Sigmoid colon (tissue), 7 donors: ENCODE measurements around the gene IL33. TPM values are rescaled to one million over a fixed set of nuclear protein-coding genes. Genes with fewer than 3 reads are reported as not detected.
A peak's percentile ranks its signal among the peaks of the same experiment; 100 is the strongest.
"Not testable (repeated sequence)": the region's sequence is repeated elsewhere in the genome, so short reads cannot be mapped to it uniquely, and the experiment has no call there.

Experiments used
- DNase-seq: peaks from one replicate; pipeline ENCODE4 v3.0.0-alpha.2; 2019
- H3K27ac ChIP-seq, 4 donors: fragments of 200-600 bp; sonication (generic); one replicate each; pipeline ENCODE4 v1.5.1; 2016 to 2019; ENCODE audit warnings: mild to moderate bottlenecking in 1 of 4
- H3K27me3 ChIP-seq, 3 donors: fragments of 200-600 bp; sonication (generic); one replicate each; pipeline ENCODE4 v1.5.1; 2019; ENCODE audit warnings: mild to moderate bottlenecking in 1 of 3
- H3K36me3 ChIP-seq, 4 donors: fragments of 200-600 bp; sonication (generic); one replicate each; pipeline ENCODE4 v1.5.1; 2016 to 2019
- H3K4me1 ChIP-seq, 4 donors: fragments of 200-600 bp; sonication (generic); one replicate each; pipeline ENCODE4 v1.5.1; 2017 to 2019
- H3K4me3 ChIP-seq, 4 donors: fragments of 200-600 bp; sonication (generic); one replicate each; pipeline ENCODE4 v1.5.1; 2017 to 2019; ENCODE audit warnings: mild to moderate bottlenecking in 2 of 4, moderate library complexity in 1 of 4
- H3K9me3 ChIP-seq, 4 donors: fragments of 200-600 bp in 3 of 4; sonication (generic) in 3 of 4; one replicate each; pipeline versions ENCODE4 v1.5.1 to v1.6.1; 2013 to 2019
- CTCF ChIP-seq, 4 experiments: fragments of 450-650 bp in 3 of 4; fragments of 200-600 bp in 1 of 4; IDR thresholded peaks; one replicate each; pipeline ENCODE4 v1.5.1; 2016 to 2019; ENCODE audit warnings: antibody characterized with exemption in 4 of 4, mild to moderate bottlenecking in 3 of 4, moderate library complexity in 2 of 4
- EP300 ChIP-seq, 4 donors: sonication (generic); formaldehyde crosslinking; IDR thresholded peaks; one replicate each; pipeline ENCODE4 v1.6.1; 2017; ENCODE audit warnings: antibody characterized with exemption in 4 of 4
- POLR2A ChIP-seq, 2 donors: fragments of 450-650 bp; IDR thresholded peaks; one replicate each; pipeline ENCODE4 v1.6.1; 2016; ENCODE audit warnings: antibody characterized with exemption in 2 of 2, mild to moderate bottlenecking in 2 of 2, moderate library complexity in 2 of 2
- POLR2AphosphoS5 ChIP-seq, 4 donors: sonication (generic); formaldehyde crosslinking; IDR thresholded peaks; one replicate each; pipeline ENCODE4 v1.6.1; 2017; ENCODE audit warnings: antibody characterized with exemption in 4 of 4
- WGBS, 2 donors: extraction: QIAGEN DNeasy Blood & Tissue Kit; methylation state at CpG; one replicate each; pipeline ENCODE4 v1.1.7; 2013; 5-methylcytosine and 5-hydroxymethylcytosine counted together
- intact Hi-C: fragments of 100-400 bp; cut with DNase I; formaldehyde crosslinking; loops from one replicate; pipeline ENCODE4 v1.15.1; 2023
- polyA plus RNA-seq, 3 donors: library from polyadenylated mRNA; stranded (reverse); fragments of 200-250 nt; gene quantifications; one replicate each; pipeline ENCODE4 v1.2.3, GENCODE V29; 2013
- total RNA-seq, 4 donors: library from RNA; depleted of rRNA; stranded (reverse); fragments of >200 nt; gene quantifications; one replicate each; pipeline ENCODE4 v1.1.0, GENCODE V29; 2016
- donor health status: healthy with polysubstance abuse.
- donor health status: Bipolar disorder and iron deficiency.
- donor health status: healthy.

IL33 gene
- 10 to 100 TPM; 33.5 to 73.2 (median 45.8) TPM for total RNA-seq
- polyA plus RNA-seq: 10 to 100 TPM in 2 of 3 donors, 1 to 10 TPM in 1; 1.6 to 14.6 (median 14.4) TPM

GRCh38 chr9:6215562-6215961 lies at the start of gene IL33:
IL33 (plus strand) TSS chr9:6215807; CDS start chr9:6241695, 25,888 bp downstream.
- WGBS, 2 donors: 10 to 56% methylated on average over 3 of the region's 3 CpGs
- peaks cover 0 to 39% (median 30%) of the 10 kb centered on the region in 4 donors for H3K4me1 ChIP-seq
- peak within 1 kb of the TSS; percentile 73 to 87 (median 78) for H3K27ac ChIP-seq
- peak; percentile 73 for DNase-seq
- no peaks in the 10 kb centered on the region for H3K27me3 ChIP-seq
- no peaks in the 10 kb centered on the region for H3K9me3 ChIP-seq
- H3K4me3 ChIP-seq: peak within 1 kb of the TSS; percentile 21 to 51 (median 42)
- intact Hi-C loops: loop anchor here (5.0 kb wide), 2 partner anchors 57 to 208 kb away; a partner anchor contains a TSS
- no peaks in the 10 kb centered on the region for H3K36me3 ChIP-seq
- TF ChIP-seq POLR2AphosphoS5 (IDR thresholded peaks at IDR 0.05) (peak in 3 of 4 donors; percentile 22 to 76 (median 60)), POLR2A (IDR thresholded peaks at IDR 0.05) (no peak), CTCF (IDR thresholded peaks at IDR 0.05) (no peak)

GRCh38 chr9:6171667-6172066 lies 43.9 kb upstream of the IL33 start:
- intact Hi-C loops: no loop called here
- Histone ChIP-seq H3K4me3 (no peak overlapping the region), H3K27ac (no peak overlapping the region), H3K4me1 (no peaks in the 10 kb centered on the region), H3K36me3 (no peaks in the 10 kb centered on the region), H3K9me3 (peaks cover 0 to 19% (median 6%) of the 10 kb centered on the region in 4 donors), H3K27me3 (no peaks in the 10 kb centered on the region)
- no peak for TF ChIP-seq POLR2A (IDR thresholded peaks at IDR 0.05)
- no peak for TF ChIP-seq CTCF (IDR thresholded peaks at IDR 0.05)
- TF ChIP-seq EP300 (IDR thresholded peaks at IDR 0.05): no peak
- TF ChIP-seq POLR2AphosphoS5 (IDR thresholded peaks at IDR 0.05): no peak
- 7 to 11% methylated on average over 1 of the region's 1 CpG for WGBS, 2 donors
- no peak for DNase-seq

- no peak for DNase-seq
- no peaks in the 10 kb centered on the region for H3K27me3 ChIP-seq
- H3K27ac ChIP-seq: no peak overlapping the region
- H3K4me1 ChIP-seq: no peaks in the 10 kb centered on the region
- no peaks in the 10 kb centered on the region for H3K36me3 ChIP-seq
- TF ChIP-seq POLR2A (IDR thresholded peaks at IDR 0.05): no peak
- TF ChIP-seq CTCF (IDR thresholded peaks at IDR 0.05): no peak
- no peak for TF ChIP-seq POLR2AphosphoS5 (IDR thresholded peaks at IDR 0.05)
- TF ChIP-seq EP300 (IDR thresholded peaks at IDR 0.05): no peak
- peaks cover 0 to 17% (median 6%) of the 10 kb centered on the region in 4 donors for H3K9me3 ChIP-seq
- H3K4me3 ChIP-seq: no peak overlapping the region
- intact Hi-C loops: no loop called here
Observed at GRCh38 chr9:6173914-6174313, 41.7 kb upstream of the IL33 start.

- DNase-seq, H3K27ac ChIP-seq, H3K27me3 ChIP-seq, H3K4me3 ChIP-seq, H3K4me1 ChIP-seq, H3K36me3 ChIP-seq, H3K9me3 ChIP-seq, intact Hi-C loops: not testable (repeated sequence)
- 87 to 88% methylated on average over 25 to 26 of the region's 31 CpGs for WGBS, 2 donors
Observed at GRCh38 chr9:6182549-6183226, 32.9 kb upstream of the IL33 start.

- TF ChIP-seq POLR2A (IDR thresholded peaks at IDR 0.05): no peak
- no peak for TF ChIP-seq POLR2AphosphoS5 (IDR thresholded peaks at IDR 0.05)
- TF ChIP-seq EP300 (IDR thresholded peaks at IDR 0.05): no peak
- no peak for TF ChIP-seq CTCF (IDR thresholded peaks at IDR 0.05)
- intact Hi-C loops: no loop called here
- Histone ChIP-seq H3K36me3 (no peaks in the 10 kb centered on the region), H3K4me1 (peaks cover 0 to 9% (median 7%) of the 10 kb centered on the region in 4 donors), H3K9me3 (no peaks in the 10 kb centered on the region), H3K27ac (no peak overlapping the region), H3K27me3 (no peaks in the 10 kb centered on the region), H3K4me3 (no peak overlapping the region)
- no peak for DNase-seq
- WGBS, 2 donors: 94 to 97% methylated on average over 2 of the region's 2 CpGs
Observed at GRCh38 chr9:6183227-6183551, 32.4 kb upstream of the IL33 start.
